Loucy (cell line): ENCODE results near the gene SLC44A1.
A peak's percentile ranks its signal among the peaks of the same experiment; 100 is the strongest.

Experiments
- H2AFZ ChIP-seq: fragments of 200-600 bp; sonication (generic); 2 replicates; pipeline ENCODE4 v1.6.0; 2016; ENCODE audit warnings: antibody characterized with exemption, mild to moderate bottlenecking, low read length, moderate library complexity
- H3F3A ChIP-seq: fragments of 200-600 bp; 2 replicates; pipeline ENCODE4 v1.6.0; 2016; ENCODE audit warnings: antibody characterized with exemption, low read depth, mild to moderate bottlenecking
- H3K27me3 ChIP-seq: fragments of 200-600 bp; sonication (generic); 2 replicates; pipeline ENCODE4 v1.6.1; 2014; ENCODE audit warnings: low read length, mild to moderate bottlenecking; ENCODE audit not compliant: insufficient read depth, poor library complexity, severe bottlenecking
- H3K36me3 ChIP-seq: fragments of 200-600 bp; sonication (generic); 2 replicates; pipeline ENCODE4 v1.6.1; 2016; ENCODE audit warnings: low read length; ENCODE audit not compliant: insufficient read depth
- H3K4me1 ChIP-seq: fragments of 200-600 bp; sonication (generic); 2 replicates; pipeline ENCODE4 v1.5.1; 2014; ENCODE audit warnings: low read length, mild to moderate bottlenecking; ENCODE audit not compliant: insufficient read depth, poor library complexity, severe bottlenecking
- H3K4me2 ChIP-seq: fragments of 200-600 bp; sonication (generic); 2 replicates; pipeline ENCODE4 v1.6.0; 2014; ENCODE audit warnings: antibody characterized with exemption, low read length, low read depth, mild to moderate bottlenecking; ENCODE audit not compliant: poor library complexity, severe bottlenecking
- H3K4me3 ChIP-seq: fragments of 200-600 bp; sonication (generic); 2 replicates; pipeline ENCODE4 v1.5.1; 2014; ENCODE audit warnings: low read length, mild to moderate bottlenecking, mixed read lengths; ENCODE audit not compliant: poor library complexity, severe bottlenecking
- H3K79me2 ChIP-seq: fragments of 200-600 bp; sonication (generic); 2 replicates; pipeline ENCODE4 v1.6.1; 2014; ENCODE audit warnings: low read length; ENCODE audit not compliant: insufficient read depth
- H3K9ac ChIP-seq: fragments of 200-600 bp; sonication (generic); 2 replicates; pipeline ENCODE4 v1.6.0; 2014; ENCODE audit warnings: mild to moderate bottlenecking, low read depth, low read length, moderate library complexity; ENCODE audit not compliant: poor library complexity, severe bottlenecking
- H3K9me2 ChIP-seq: fragments of 200-600 bp; sonication (generic); replicated peaks from 2 replicates; pipeline ENCODE4 v1.6.1; 2016; ENCODE audit warnings: low read depth, low read length, mixed read lengths
- H3K9me3 ChIP-seq: fragments of 200-600 bp; sonication (generic); 2 replicates; pipeline ENCODE4 v1.6.1; 2014; ENCODE audit warnings: mild to moderate bottlenecking, antibody characterized with exemption, low read length, low read depth; ENCODE audit not compliant: insufficient read depth
- H4K20me1 ChIP-seq: fragments of 200-600 bp; sonication (generic); 2 replicates; pipeline ENCODE4 v1.6.0; 2014; ENCODE audit warnings: antibody characterized with exemption, low read length, mild to moderate bottlenecking; ENCODE audit not compliant: insufficient read depth, poor library complexity, severe bottlenecking
- CTCF ChIP-seq: fragments of 200-600 bp; sonication (generic); conservative IDR thresholded peaks from 2 replicates; pipeline ENCODE4 v1.5.1; 2014; ENCODE audit warnings: mild to moderate bottlenecking, antibody characterized with exemption, low read length
- EZH2phosphoT487 ChIP-seq: fragments of 200-600 bp; IDR thresholded peaks from 2 replicates; pipeline ENCODE4 v1.6.1; 2018; ENCODE audit warnings: antibody characterized with exemption, mild to moderate bottlenecking, moderate library complexity, borderline replicate concordance

SLC44A1 gene

GRCh38 chr9:105339849-105340248, 95.4 kb downstream of the SLC44A1 start:
- Histone ChIP-seq H3F3A (no peaks in the 10 kb centered on the region), H3K9ac (no peak overlapping the region), H3K4me1 (peaks cover 28% of the 10 kb centered on the region), H3K4me2 (no peak overlapping the region), H4K20me1 (no peaks in the 10 kb centered on the region), H3K79me2 (peaks cover 7% of the 10 kb centered on the region; the same call in 1 of the 2 replicates), H2AFZ (no peak overlapping the region), H3K27me3 (no peaks in the 10 kb centered on the region), H3K4me3 (no peak overlapping the region), H3K9me2 (no peaks in the 10 kb centered on the region), H3K9me3 (no peaks in the 10 kb centered on the region), H3K36me3 (peaks cover 55% of the 10 kb centered on the region)
- TF ChIP-seq CTCF: no peak
- TF ChIP-seq EZH2phosphoT487: no peak

- Histone ChIP-seq H4K20me1 (no peaks in the 10 kb centered on the region), H3K4me3 (peak overlapping the region; percentile 49), H3K9me3 (no peaks in the 10 kb centered on the region), H2AFZ (no peak overlapping the region; the same call in 1 of the 2 replicates), H3K27me3 (no peaks in the 10 kb centered on the region), H3K9ac (peak overlapping the region; percentile 49), H3K79me2 (peaks cover 9% of the 10 kb centered on the region), H3K9me2 (no peaks in the 10 kb centered on the region), H3F3A (no peaks in the 10 kb centered on the region), H3K36me3 (peaks cover 46% of the 10 kb centered on the region), H3K4me1 (peaks cover 41% of the 10 kb centered on the region), H3K4me2 (peak overlapping the region; percentile 68)
- TF ChIP-seq EZH2phosphoT487: no peak
- TF ChIP-seq CTCF: no peak
Observed at GRCh38 chr9:105341434-105342146, 97.1 kb downstream of the SLC44A1 start.

GRCh38 chr9:105342147-105342505, 97.7 kb downstream of the SLC44A1 start:
- Histone ChIP-seq H3K9me3 (no peaks in the 10 kb centered on the region), H4K20me1 (no peaks in the 10 kb centered on the region), H3K36me3 (peaks cover 40% of the 10 kb centered on the region), H3F3A (no peaks in the 10 kb centered on the region), H3K4me3 (peak overlapping the region; percentile 49), H3K4me1 (peaks cover 41% of the 10 kb centered on the region), H3K27me3 (no peaks in the 10 kb centered on the region), H3K9me2 (no peaks in the 10 kb centered on the region), H3K9ac (peak overlapping the region; percentile 49), H2AFZ (no peak overlapping the region; the same call in 1 of the 2 replicates), H3K79me2 (peaks cover 9% of the 10 kb centered on the region), H3K4me2 (peak overlapping the region; percentile 68)
- TF ChIP-seq EZH2phosphoT487 (no peak), CTCF (no peak)
